Left cardiac atrium (tissue), 4 donors: ENCODE data around the gene ATP9B. TPM values are rescaled to one million over a fixed set of nuclear protein-coding genes. Genes with fewer than 3 reads are reported as not detected.

ENCODE experiments used
- ATAC-seq, 2 donors: fragments of 200-7000 bp; cut with Tn5 transposase; one replicate each; pipeline ENCODE4 v1.9.1; 2020; ENCODE audit warnings: mild to moderate bottlenecking in 2 of 2, moderate library complexity in 2 of 2
- DNase-seq: peaks from one replicate; pipeline ENCODE4 v3.0.0-alpha.2; 2020
- intact Hi-C, 2 donors: fragments of 100-400 bp; cut with DNase I; formaldehyde crosslinking; loops; one replicate each; pipeline versions ENCODE4 v1.14.1 to v1.15.1; 2022 to 2023
- total RNA-seq, 2 donors: library from RNA; stranded (reverse); fragmentation: NEBNext Ultra II Directional; extraction: Animal tissue kit (Norgen Biotek cat#: 25700); gene quantifications; one replicate each; pipeline ENCODE4 v1.2.1, GENCODE V29; 2021
- donor health status: DM: no; HTN: yes; CAD: no.
- donor health status: DM: no; HTN: yes; CAD: no; lungs with severe emphysema.
- donor health status: DM: yes; HTN: yes; CAD: no.
- donor health status: Dilated cardiomyopathy.

Gene ATP9B
- total RNA-seq, 2 donors from 2014 or later = 13.5 to 19.4 TPM

- intact Hi-C loops = no loop called here
- no peak for DNase-seq
- ATAC-seq = no peak
These were observed 118.5 kb downstream of the ATP9B start for GRCh38 chr18:79187532-79188277.

- intact Hi-C loops = no loop called here
- no peak for DNase-seq
- no peak for ATAC-seq
These were observed 122.2 kb downstream of the ATP9B start for GRCh38 chr18:79191418-79191817.

DNA sequence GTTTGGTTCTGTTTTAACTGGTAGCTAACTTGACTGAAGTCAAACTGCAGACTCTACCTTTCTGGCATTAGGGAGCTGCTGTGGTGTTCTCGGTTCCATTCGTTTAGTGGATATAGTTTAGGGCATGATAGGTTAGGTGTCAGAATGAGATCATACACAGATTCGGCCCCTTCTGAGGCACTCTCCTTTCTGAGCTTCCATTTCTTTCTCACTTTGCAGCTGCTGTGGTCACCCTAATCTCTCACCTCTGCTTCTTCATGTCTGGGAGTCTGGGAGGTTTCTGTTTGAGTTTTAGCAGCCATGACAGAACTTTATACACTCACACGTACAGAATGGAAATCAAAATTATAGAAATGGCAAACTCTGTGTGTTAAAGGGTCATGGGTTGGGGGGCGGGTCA lies 122.8 kb downstream of the ATP9B start:
- ATAC-seq = no peak
- intact Hi-C loops = no loop called here
- DNase-seq = no peak

GRCh38 chr18:79193826-79194225 lies 124.6 kb downstream of the ATP9B start:
- DNase-seq = no peak

DNA sequence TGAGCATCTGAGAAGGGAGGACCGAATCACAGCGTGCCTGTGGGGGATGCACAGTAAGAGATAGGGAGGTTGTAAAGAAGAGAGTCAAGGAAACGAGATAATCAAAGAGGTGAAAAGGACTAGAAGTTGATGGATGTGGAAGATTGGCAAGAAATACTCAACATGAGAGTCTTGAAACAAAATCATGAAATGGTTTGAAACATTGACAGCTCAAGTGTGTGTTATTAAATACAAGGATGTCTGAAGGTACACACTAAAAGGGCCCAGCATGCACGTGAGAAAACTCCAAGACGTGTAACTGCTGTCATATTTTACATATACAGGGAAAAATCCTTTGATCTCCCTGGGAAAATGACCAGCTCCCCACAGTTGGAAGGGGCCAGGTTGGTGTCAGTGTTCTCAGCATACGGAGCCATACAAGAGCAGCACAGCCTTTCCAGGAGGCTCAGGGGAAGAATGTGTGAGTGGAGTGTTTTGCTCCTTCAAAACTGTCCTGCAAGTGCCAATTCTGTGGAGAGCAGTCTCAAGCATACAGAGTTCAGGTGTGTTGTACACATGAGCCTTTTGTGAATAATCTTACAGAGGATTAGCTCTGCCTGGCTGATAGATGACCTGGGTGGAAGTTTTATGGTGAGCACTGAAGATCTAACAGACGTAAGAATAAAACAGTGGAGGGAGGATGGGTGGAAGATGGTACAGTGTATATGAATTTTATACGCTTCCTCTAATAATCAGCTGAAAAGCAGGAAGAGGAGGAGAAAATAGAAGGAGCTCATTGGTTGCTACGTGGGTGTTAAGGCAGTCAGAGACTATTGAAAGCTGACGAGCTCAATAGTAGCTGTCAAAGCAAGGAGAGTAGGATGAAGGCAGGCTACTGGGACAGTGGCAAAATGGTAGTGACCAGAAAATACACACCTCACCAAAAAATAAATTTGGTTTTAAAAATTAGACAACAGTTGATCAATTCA lies 126.8 kb downstream of the ATP9B start:
- no peak for ATAC-seq
- intact Hi-C loops = no loop called here
- no peak for DNase-seq

More at GRCh38 chr18:79193826-79194225, 124.6 kb downstream of the ATP9B start:
- no peak for ATAC-seq
- intact Hi-C loops = no loop called here

DNA sequence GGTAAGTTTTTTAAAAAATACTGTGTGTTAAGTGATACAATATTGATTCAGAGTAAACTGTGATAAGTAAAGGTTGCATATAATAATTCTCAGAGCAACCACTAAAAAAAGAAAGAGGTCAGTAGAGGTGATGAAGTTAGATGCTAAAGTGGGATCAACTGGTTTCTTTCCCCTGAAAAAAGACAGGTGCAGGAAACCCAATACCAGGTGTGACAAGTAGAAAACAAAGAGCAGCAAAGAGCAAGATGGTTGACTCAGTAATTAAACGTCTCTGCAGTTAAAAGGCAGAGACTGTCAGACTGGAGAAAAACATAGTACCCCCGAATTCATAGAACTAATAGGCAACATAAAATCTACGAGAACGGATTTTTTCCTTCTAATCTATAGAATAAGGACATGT lies 128.3 kb downstream of the ATP9B start:
- ATAC-seq (no peak), DNase-seq (no peak)
- intact Hi-C loops = no loop called here

- intact Hi-C loops = no loop called here
- no peak for ATAC-seq
- DNase-seq = no peak
These were observed 130.6 kb downstream of the ATP9B start for GRCh38 chr18:79199691-79200374.

DNA sequence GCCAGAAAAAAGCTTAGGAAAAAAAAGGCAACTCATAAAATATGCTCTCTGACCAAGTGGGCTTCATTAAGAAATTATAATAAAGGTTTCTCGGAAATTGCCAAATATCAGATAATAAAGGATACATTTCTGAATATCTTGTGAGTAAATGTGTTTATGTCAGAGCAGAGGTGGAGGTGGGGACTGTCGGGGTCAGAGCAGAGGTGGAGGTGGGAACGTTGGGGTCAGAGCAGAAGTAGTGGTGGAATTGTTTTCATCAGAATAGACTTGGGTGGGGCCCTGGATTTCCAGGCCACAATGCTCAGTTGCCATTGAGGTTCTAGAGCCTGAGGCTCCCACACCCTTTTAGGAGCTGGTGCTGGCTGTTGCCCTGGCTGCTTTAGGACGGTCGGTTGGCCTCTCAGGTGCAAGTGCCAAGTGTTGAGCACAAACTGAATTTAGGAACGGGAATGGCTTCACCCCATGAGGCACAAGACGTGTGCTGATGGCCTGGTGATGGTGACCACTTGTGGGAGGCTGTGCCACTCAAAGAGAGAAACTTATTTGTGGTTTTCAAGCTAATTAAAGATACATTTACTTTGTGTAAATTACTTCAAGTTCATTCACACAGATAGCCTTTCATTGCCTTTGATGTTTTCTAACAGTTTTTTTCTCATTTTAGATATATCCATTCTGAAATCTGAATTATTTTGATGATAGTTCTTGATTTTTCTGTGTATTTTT lies 131.5 kb downstream of the ATP9B start:
- DNase-seq (peak; percentile 58), ATAC-seq (peak; percentile 87 to 94)
- intact Hi-C loops = no loop called here

DNA sequence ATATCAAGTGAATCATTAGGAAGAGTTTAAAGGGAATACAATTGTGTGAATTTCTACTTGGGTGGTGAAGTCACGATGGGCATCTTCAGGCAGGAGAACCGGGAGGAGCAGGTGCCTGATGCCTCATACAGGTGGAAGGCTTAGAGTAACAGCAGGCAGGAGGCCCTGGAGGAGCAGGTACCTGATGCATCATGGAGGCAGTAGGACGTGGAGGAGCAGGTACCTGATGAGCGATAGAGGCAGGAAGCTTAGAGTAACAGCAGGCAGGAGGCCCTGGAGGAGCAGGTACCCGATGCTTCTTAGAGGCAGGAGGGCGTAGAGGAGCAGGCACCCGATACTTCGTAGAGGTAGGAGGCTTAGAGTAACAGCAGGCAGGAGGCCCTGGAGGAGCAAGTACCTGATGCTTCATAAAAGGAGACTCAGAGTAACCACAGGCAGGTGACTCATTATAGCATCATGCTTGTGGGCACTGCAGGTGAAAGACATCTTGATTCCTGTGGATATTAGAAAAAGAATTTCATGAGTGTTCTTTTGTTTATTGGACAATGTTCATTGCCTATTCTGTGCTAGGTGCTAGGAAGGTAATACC lies 133.9 kb downstream of the ATP9B start:
- DNase-seq (no peak), ATAC-seq (no peak)
- intact Hi-C loops = no loop called here

DNA sequence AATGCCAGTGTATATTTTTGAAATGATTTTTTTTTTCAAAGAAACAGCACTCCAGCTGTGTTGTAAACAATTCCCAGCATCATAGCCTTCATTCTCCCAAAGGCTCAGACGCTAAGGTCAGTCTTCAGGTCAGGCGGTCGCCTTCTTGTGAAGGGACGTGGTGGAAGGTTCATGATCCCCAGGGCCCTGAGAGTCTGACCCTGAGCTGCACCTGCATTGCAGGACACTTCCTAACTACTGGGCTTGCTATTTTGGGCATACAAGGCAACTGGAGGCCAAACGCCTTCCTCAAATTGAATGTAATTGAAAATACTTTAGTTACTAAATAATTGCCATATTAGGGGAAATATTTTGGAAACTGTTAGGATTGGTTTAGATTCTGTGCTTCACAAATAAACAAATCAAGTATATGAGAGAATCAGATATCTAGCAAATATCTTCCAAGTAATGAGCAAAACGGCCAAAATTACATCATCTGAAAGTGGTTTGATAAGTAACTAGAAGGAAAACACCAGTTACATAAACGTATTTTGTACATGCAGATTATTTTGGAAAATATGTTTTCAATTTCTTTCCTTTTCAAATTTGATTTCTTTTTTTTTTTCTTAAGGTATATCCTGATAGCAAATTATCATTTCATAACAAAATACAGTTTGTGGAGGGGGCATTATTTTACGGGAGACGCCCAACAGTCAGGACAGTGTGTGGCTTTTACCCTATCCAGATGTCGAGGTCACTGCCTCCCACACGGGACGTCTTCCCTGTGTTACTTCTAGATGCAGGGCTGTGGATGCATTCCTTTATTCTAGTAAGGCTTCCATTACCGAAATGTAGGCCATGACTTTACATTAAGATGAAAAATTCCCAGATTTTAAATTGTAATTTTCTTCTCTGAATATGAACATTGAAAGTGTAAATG lies 136.0 kb downstream of the ATP9B start:
- intact Hi-C loops = no loop called here
- no peak for DNase-seq
- no peak for ATAC-seq

GRCh38 chr18:79206444-79206843 lies 137.2 kb downstream of the ATP9B start:
- DNase-seq (no peak), ATAC-seq (no peak)
- intact Hi-C loops = no loop called here

GRCh38 chr18:79208906-79209305 lies 139.7 kb downstream of the ATP9B start:
- no peak for DNase-seq
- intact Hi-C loops = no loop called here
- peak; percentile 65 to 76 for ATAC-seq

- ATAC-seq = peak in 1 of 2 donors; percentile 14
- intact Hi-C loops = no loop called here
- DNase-seq = no peak
These were observed 141.1 kb downstream of the ATP9B start for GRCh38 chr18:79210002-79210910.

GRCh38 chr18:79211844-79212243 lies 142.7 kb downstream of the ATP9B start:
- ATAC-seq = no peak
- intact Hi-C loops = no loop called here

DNA sequence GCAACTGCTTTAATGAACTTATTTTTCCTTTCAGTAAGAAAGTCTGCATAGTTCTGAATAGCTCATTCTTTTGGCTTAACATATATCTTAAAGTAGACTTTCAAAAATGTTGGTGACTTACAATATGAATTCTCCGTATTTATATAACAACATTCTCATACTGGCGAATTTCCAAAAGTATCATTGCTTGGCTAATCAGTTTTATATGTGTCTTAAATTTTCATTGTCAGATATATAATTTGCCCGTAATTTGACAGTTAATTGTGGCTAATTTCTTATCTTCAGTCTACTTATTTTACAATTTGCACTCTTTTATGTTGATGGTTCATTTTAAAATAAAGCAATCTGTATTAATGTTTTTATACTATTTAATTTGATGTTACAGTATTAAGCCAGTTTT lies 144.9 kb downstream of the ATP9B start:
- ATAC-seq = no peak
- intact Hi-C loops = no loop called here
- DNase-seq = no peak

More at GRCh38 chr18:79211844-79212243, 142.7 kb downstream of the ATP9B start:
- no peak for DNase-seq

GRCh38 chr18:79216176-79216575 lies 147.0 kb downstream of the ATP9B start:
- no peak for DNase-seq
- ATAC-seq = peak in 1 of 2 donors; percentile 61
- intact Hi-C loops = no loop called here
